GM19240 (cell line): Measurements from ENCODE around the gene ANTXRL.
A peak's percentile ranks its signal among the peaks of the same experiment; 100 is the strongest.
"Not testable (repeated sequence)": the region's sequence is repeated elsewhere in the genome, so short reads cannot be mapped to it uniquely, and the experiment has no call there.

Source experiments
- DNase-seq: peaks from one replicate; pipeline ENCODE4 v3.0.0; 2011; ENCODE audit warnings: low spot score; ENCODE audit not compliant: insufficient read length

The ANTXRL gene

GRCh38 chr10:46307281-46308112 lies 20.7 kb downstream of the ANTXRL start:
- no peak for DNase-seq

GRCh38 chr10:46308113-46308415 lies 21.3 kb downstream of the ANTXRL start:
- DNase-seq: no peak

- no peak for DNase-seq
These were observed 22.1 kb downstream of the ANTXRL start for GRCh38 chr10:46308666-46309450.

GRCh38 chr10:46309511-46310142 lies 22.8 kb downstream of the ANTXRL start:
- no peak for DNase-seq

GRCh38 chr10:46310143-46310514 lies 23.3 kb downstream of the ANTXRL start:
- DNase-seq: no peak

- DNase-seq: no peak
These were observed 24.1 kb downstream of the ANTXRL start for GRCh38 chr10:46310851-46311250.

- no peak for DNase-seq
These were observed 24.7 kb downstream of the ANTXRL start for GRCh38 chr10:46311501-46311951.

- DNase-seq: not testable (repeated sequence)
These were observed 25.2 kb downstream of the ANTXRL start for GRCh38 chr10:46311961-46312431.

GRCh38 chr10:46312953-46313352 lies 26.2 kb downstream of the ANTXRL start:
- no peak for DNase-seq

GRCh38 chr10:46314071-46314470 lies 27.3 kb downstream of the ANTXRL start:
- no peak for DNase-seq

GRCh38 chr10:46315071-46315860 lies 28.5 kb downstream of the ANTXRL start:
- not testable (repeated sequence) for DNase-seq

- no peak for DNase-seq
These were observed 30.6 kb downstream of the ANTXRL start for GRCh38 chr10:46317370-46317769.

GRCh38 chr10:46317889-46318288 lies 31.1 kb downstream of the ANTXRL start:
- no peak for DNase-seq

GRCh38 chr10:46318799-46319198 lies 32.0 kb downstream of the ANTXRL start:
- DNase-seq: no peak

- no peak for DNase-seq
These were observed 32.6 kb downstream of the ANTXRL start for GRCh38 chr10:46319389-46319788.

GRCh38 chr10:46321770-46322169 lies 35.0 kb downstream of the ANTXRL start:
- DNase-seq: no peak

GRCh38 chr10:46323176-46323575 lies 36.4 kb downstream of the ANTXRL start:
- no peak for DNase-seq

- peak; percentile 18 for DNase-seq
These were observed 38.2 kb downstream of the ANTXRL start for GRCh38 chr10:46325021-46325420.

- DNase-seq: no peak
These were observed 39.3 kb downstream of the ANTXRL start for GRCh38 chr10:46326066-46326465.

GRCh38 chr10:46326971-46327370 lies 40.2 kb downstream of the ANTXRL start:
- no peak for DNase-seq

- no peak for DNase-seq
These were observed 40.9 kb downstream of the ANTXRL start for GRCh38 chr10:46327685-46328084.
